Smooth muscle cell (in vitro differentiated cells): ENCODE measurements around the gene ZBTB18. TPM values are rescaled to one million over a fixed set of nuclear protein-coding genes. Genes with fewer than 3 reads are reported as not detected.

Experiments used
- DNase-seq: peaks from one replicate; lab custom pipeline; 2025; ENCODE audit not compliant: unreplicated experiment; lab: John Stamatoyannopoulos, UW
- H2AFZ ChIP-seq: fragments of 200-600 bp; sonication (generic); 2 replicates; pipeline ENCODE4 v1.6.0; 2016; ENCODE audit warnings: antibody characterized with exemption, low read depth, mild to moderate bottlenecking
- H3F3A ChIP-seq: fragments of 200-600 bp; sonication (generic); 2 replicates; pipeline ENCODE4 v1.6.0; 2017; ENCODE audit warnings: antibody characterized with exemption, low read depth
- H3K27ac ChIP-seq: fragments of 200-600 bp; sonication (generic); 2 replicates; pipeline ENCODE4 v1.5.1; 2016; ENCODE audit warnings: low read depth, mild to moderate bottlenecking
- H3K27me3 ChIP-seq: fragments of 200-600 bp; sonication (generic); 2 replicates; pipeline ENCODE4 v1.6.1; 2016; ENCODE audit warnings: low read depth, mild to moderate bottlenecking
- H3K36me3 ChIP-seq: fragments of 200-600 bp; sonication (generic); 2 replicates; pipeline ENCODE4 v1.5.1; 2016; ENCODE audit warnings: low read depth
- H3K4me1 ChIP-seq: fragments of 200-600 bp; sonication (generic); 2 replicates; pipeline ENCODE4 v1.5.1; 2016; ENCODE audit warnings: low read depth
- H3K4me2 ChIP-seq: fragments of 200-600 bp; sonication (generic); 2 replicates; pipeline ENCODE4 v1.6.0; 2016; ENCODE audit warnings: mild to moderate bottlenecking
- H3K4me3 ChIP-seq: fragments of 200-600 bp; sonication (generic); 2 replicates; pipeline ENCODE4 v1.5.1; 2016; ENCODE audit warnings: mild to moderate bottlenecking
- H3K79me2 ChIP-seq: fragments of 200-600 bp; sonication (generic); 2 replicates; pipeline ENCODE4 v1.6.0; 2016; ENCODE audit warnings: low read depth, mild to moderate bottlenecking
- H3K9ac ChIP-seq: fragments of 200-600 bp; sonication (generic); 2 replicates; pipeline ENCODE4 v1.6.0; 2016; ENCODE audit warnings: low read depth
- H3K9me3 ChIP-seq: fragments of 200-600 bp; sonication (generic); replicated peaks from 2 replicates; pipeline ENCODE4 v1.5.1; 2016; ENCODE audit warnings: low read depth
- H4K20me1 ChIP-seq: fragments of 200-600 bp; sonication (generic); 2 replicates; pipeline ENCODE4 v1.6.0; 2016; ENCODE audit warnings: low read depth
- CTCF ChIP-seq: fragments of 200-600 bp; sonication (generic); IDR thresholded peaks from 2 replicates; pipeline ENCODE4 v1.5.1; 2017; ENCODE audit warnings: borderline replicate concordance, mild to moderate bottlenecking, antibody characterized with exemption; ENCODE audit not compliant: insufficient read depth, poor library complexity, severe bottlenecking
- WGBS: methylation state at CpG from one replicate; pipeline ENCODE4 v1.1.7; 2016; ENCODE audit warnings: low lambda C conversion rate; 5-methylcytosine and 5-hydroxymethylcytosine counted together
- polyA plus RNA-seq: library from polyadenylated mRNA; unstranded; fragments of >200 nt; fragmentation: Nextera tagmentation; extraction: Ambion mirVana; gene quantifications from 2 replicates; pipeline ENCODE4 v1.2.1, GENCODE V29; 2016
- total RNA-seq: library from RNA; depleted of rRNA; stranded (reverse); fragments of >200 nt; gene quantifications from 2 replicates; pipeline ENCODE4 v1.2.3, GENCODE V29; 2014

The ZBTB18 gene
- total and polyA plus RNA-seq, 2 experiments from 2014 or later: 0.29 to 4.6 TPM

GRCh38 chr1:244102046-244102445 is 51.0 kb downstream of the ZBTB18 start:
- TF ChIP-seq CTCF: no peak
- Histone ChIP-seq H3K9me3 (no peaks in the 10 kb centered on the region), H3K9ac (no peak overlapping the region), H3K27ac (no peak overlapping the region), H3K4me3 (no peak overlapping the region), H3K79me2 (no peaks in the 10 kb centered on the region), H3K36me3 (no peaks in the 10 kb centered on the region), H4K20me1 (no peaks in the 10 kb centered on the region), H3F3A (no peaks in the 10 kb centered on the region), H3K27me3 (peaks cover 3% of the 10 kb centered on the region), H3K4me1 (no peaks in the 10 kb centered on the region), H2AFZ (no peak overlapping the region), H3K4me2 (no peak overlapping the region)
- no peak for DNase-seq
- WGBS: 84% methylated on average over 10 of the region's 10 CpGs

GRCh38 chr1:244102468-244102867 is 51.4 kb downstream of the ZBTB18 start:
- no peak for DNase-seq
- Histone ChIP-seq H2AFZ (no peak overlapping the region), H3K4me2 (no peak overlapping the region), H3K9ac (no peak overlapping the region), H3K4me1 (no peaks in the 10 kb centered on the region), H3K4me3 (no peak overlapping the region), H4K20me1 (no peaks in the 10 kb centered on the region), H3K9me3 (no peaks in the 10 kb centered on the region), H3K27ac (no peak overlapping the region), H3F3A (no peaks in the 10 kb centered on the region), H3K79me2 (no peaks in the 10 kb centered on the region), H3K36me3 (no peaks in the 10 kb centered on the region), H3K27me3 (peaks cover 3% of the 10 kb centered on the region)
- 82% methylated on average over 14 of the region's 14 CpGs for WGBS
- TF ChIP-seq CTCF: no peak

- H3K4me3 ChIP-seq: no peak overlapping the region
- H3K27me3 ChIP-seq: peaks cover 3% of the 10 kb centered on the region
- H3K4me1 ChIP-seq: no peaks in the 10 kb centered on the region
- H3F3A ChIP-seq: no peaks in the 10 kb centered on the region
- no peak for TF ChIP-seq CTCF
- DNase-seq: no peak
- H4K20me1 ChIP-seq: no peaks in the 10 kb centered on the region
- H3K9me3 ChIP-seq: no peaks in the 10 kb centered on the region
- WGBS: 30% methylated on average over 10 of the region's 10 CpGs
- H3K27ac ChIP-seq: peak overlapping the region; percentile 47
- H3K9ac ChIP-seq: peak overlapping the region; percentile 20
- H2AFZ ChIP-seq: no peak overlapping the region
- no peaks in the 10 kb centered on the region for H3K36me3 ChIP-seq
- peak overlapping the region; percentile 70 for H3K4me2 ChIP-seq
- no peaks in the 10 kb centered on the region for H3K79me2 ChIP-seq
Measured at GRCh38 chr1:244104309-244105060, 53.4 kb downstream of the ZBTB18 start.

GRCh38 chr1:244106176-244106575 is 55.1 kb downstream of the ZBTB18 start:
- no peaks in the 10 kb centered on the region for H3K4me1 ChIP-seq
- H3K27me3 ChIP-seq: peaks cover 16% of the 10 kb centered on the region
- no peaks in the 10 kb centered on the region for H3F3A ChIP-seq
- no peaks in the 10 kb centered on the region for H3K79me2 ChIP-seq
- H3K9ac ChIP-seq: no peak overlapping the region
- H4K20me1 ChIP-seq: no peaks in the 10 kb centered on the region
- H3K4me2 ChIP-seq: no peak overlapping the region
- H3K27ac ChIP-seq: no peak overlapping the region
- H3K4me3 ChIP-seq: no peak overlapping the region
- WGBS: 88% methylated on average over 3 of the region's 3 CpGs
- no peaks in the 10 kb centered on the region for H3K36me3 ChIP-seq
- TF ChIP-seq CTCF: no peak
- DNase-seq: no peak
- H3K9me3 ChIP-seq: no peaks in the 10 kb centered on the region
- H2AFZ ChIP-seq: no peak overlapping the region
